Measurements from ENCODE around the gene GAS2L1.

- TF ChIP-seq, protein P1, sequence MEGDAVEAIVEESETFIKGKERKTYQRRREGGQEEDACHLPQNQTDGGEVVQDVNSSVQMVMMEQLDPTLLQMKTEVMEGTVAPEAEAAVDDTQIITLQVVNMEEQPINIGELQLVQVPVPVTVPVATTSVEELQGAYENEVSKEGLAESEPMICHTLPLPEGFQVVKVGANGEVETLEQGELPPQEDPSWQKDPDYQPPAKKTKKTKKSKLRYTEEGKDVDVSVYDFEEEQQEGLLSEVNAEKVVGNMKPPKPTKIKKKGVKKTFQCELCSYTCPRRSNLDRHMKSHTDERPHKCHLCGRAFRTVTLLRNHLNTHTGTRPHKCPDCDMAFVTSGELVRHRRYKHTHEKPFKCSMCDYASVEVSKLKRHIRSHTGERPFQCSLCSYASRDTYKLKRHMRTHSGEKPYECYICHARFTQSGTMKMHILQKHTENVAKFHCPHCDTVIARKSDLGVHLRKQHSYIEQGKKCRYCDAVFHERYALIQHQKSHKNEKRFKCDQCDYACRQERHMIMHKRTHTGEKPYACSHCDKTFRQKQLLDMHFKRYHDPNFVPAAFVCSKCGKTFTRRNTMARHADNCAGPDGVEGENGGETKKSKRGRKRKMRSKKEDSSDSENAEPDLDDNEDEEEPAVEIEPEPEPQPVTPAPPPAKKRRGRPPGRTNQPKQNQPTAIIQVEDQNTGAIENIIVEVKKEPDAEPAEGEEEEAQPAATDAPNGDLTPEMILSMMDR (IDR thresholded peaks at IDR 0.05): no peak
- TF ChIP-seq POLR2A (IDR thresholded peaks at IDR 0.05): no peak
Observed at GRCh38 chr22:29300807-29301601, 5.4 kb upstream of the GAS2L1 start.

All from body of pancreas (tissue), 4 donors.